ENCODE measurements around the gene HIBADH. TPM values are rescaled to one million over a fixed set of nuclear protein-coding genes. Genes with fewer than 3 reads are reported as not detected.

HIBADH gene
- total RNA-seq, result 10 to 100 TPM; 28.2 to 44.4 TPM

- intact Hi-C loops (cut with DNase I), result no loop called here
Measured at GRCh38 chr7:27662490-27663205, at the start of gene HIBADH. Gene HIBADH (minus strand): TSS chr7:27662883. CDS start chr7:27662788, 95 bp downstream.

GRCh38 chr7:27712217-27712616, 49.5 kb upstream of the HIBADH start:
- no peak for TF ChIP-seq CTCF (IDR thresholded peaks at IDR 0.05)

More at GRCh38 chr7:27662490-27663205, at the start of gene HIBADH:
- H3K4me1 ChIP-seq, result no peaks in the 10 kb centered on the region
- H3K36me3 ChIP-seq, result no peaks in the 10 kb centered on the region
- no peaks in the 10 kb centered on the region for H3K9me3 ChIP-seq
- H3K27me3 ChIP-seq, result no peaks in the 10 kb centered on the region
- peak within 1 kb of the TSS; percentile 88 to 96 for H3K9ac ChIP-seq (ENCODE audit: low read depth in 2 of 2, low read length in 2 of 2)
- peak within 1 kb of the TSS; percentile 92 for H3K27ac ChIP-seq
- no peak for TF ChIP-seq CTCF (IDR thresholded peaks at IDR 0.05)
- H3K4me3 ChIP-seq, result peak within 1 kb of the TSS; percentile 93
- DNase-seq, result peak; percentile 99

GRCh38 chr7:27709137-27710075, 46.7 kb upstream of the HIBADH start:
- Histone ChIP-seq H3K9ac (ENCODE audit: low read depth in 2 of 2, low read length in 2 of 2) (no peak overlapping the region), H3K27me3 (no peaks in the 10 kb centered on the region), H3K4me3 (no peak overlapping the region), H3K36me3 (no peaks in the 10 kb centered on the region), H3K4me1 (no peaks in the 10 kb centered on the region), H3K9me3 (no peaks in the 10 kb centered on the region), H3K27ac (no peak overlapping the region)
- no peak for DNase-seq
- intact Hi-C loops (cut with DNase I), result no loop called here
- TF ChIP-seq CTCF (IDR thresholded peaks at IDR 0.05), result no peak

More at GRCh38 chr7:27712217-27712616, 49.5 kb upstream of the HIBADH start:
- Histone ChIP-seq H3K4me1 (no peaks in the 10 kb centered on the region), H3K27ac (no peak overlapping the region), H3K9ac (ENCODE audit: low read depth in 2 of 2, low read length in 2 of 2) (no peak overlapping the region), H3K9me3 (no peaks in the 10 kb centered on the region), H3K4me3 (no peak overlapping the region), H3K36me3 (no peaks in the 10 kb centered on the region), H3K27me3 (no peaks in the 10 kb centered on the region)
- no peak for DNase-seq
- intact Hi-C loops (cut with DNase I), result no loop called here

GRCh38 chr7:27708485-27708884, 45.8 kb upstream of the HIBADH start:
- H3K9ac ChIP-seq (ENCODE audit: low read depth in 2 of 2, low read length in 2 of 2), result no peak overlapping the region

More at GRCh38 chr7:27708485-27708884, 45.8 kb upstream of the HIBADH start:
- H3K27me3 ChIP-seq, result no peaks in the 10 kb centered on the region
- no peaks in the 10 kb centered on the region for H3K36me3 ChIP-seq
- no peaks in the 10 kb centered on the region for H3K9me3 ChIP-seq
- intact Hi-C loops (cut with DNase I), result no loop called here
- no peak for TF ChIP-seq CTCF (IDR thresholded peaks at IDR 0.05)
- no peak overlapping the region for H3K27ac ChIP-seq
- H3K4me3 ChIP-seq, result no peak overlapping the region
- H3K4me1 ChIP-seq, result no peaks in the 10 kb centered on the region
- no peak for DNase-seq
